Activated CD4-positive, alpha-beta T cell treated with anti-CD3 and anti-CD28 coated beads, Interleukin-10, Interleukin-2, amounts not matched to agents 100 ng/mL and 50 ng/mL, durations not matched to agents 16 hours and 8 hours (primary cell): ENCODE results near the gene RTN4RL2.

ENCODE experiments used
- DNase-seq: peaks from one replicate; pipeline ENCODE4 v3.0.0-alpha.2; 2020

The RTN4RL2 gene

GRCh38 chr11:57463671-57464538 lies 3.6 kb downstream of the RTN4RL2 start:
- no peak for DNase-seq

GRCh38 chr11:57464539-57465181 lies 4.3 kb downstream of the RTN4RL2 start:
- no peak for DNase-seq

DNA sequence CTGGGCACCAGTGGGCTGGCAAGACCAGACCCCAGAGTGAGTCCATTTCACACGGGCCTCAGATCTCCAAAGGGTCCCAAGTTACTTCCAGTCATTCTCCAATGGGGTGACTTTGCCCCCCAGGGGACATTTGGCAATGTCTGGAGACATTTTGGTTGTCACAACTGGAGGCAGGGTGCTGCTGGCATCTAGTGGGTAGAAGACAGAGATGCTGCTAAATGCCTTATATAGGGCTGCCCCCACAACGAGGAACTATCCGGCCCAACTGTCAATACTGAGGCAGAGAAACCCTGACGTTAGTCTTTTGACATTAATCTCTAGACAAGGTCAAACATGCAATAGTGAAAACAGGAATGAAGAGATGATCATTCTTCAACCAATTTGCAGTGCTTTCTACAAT lies 6.4 kb downstream of the RTN4RL2 start:
- DNase-seq, result no peak

DNA sequence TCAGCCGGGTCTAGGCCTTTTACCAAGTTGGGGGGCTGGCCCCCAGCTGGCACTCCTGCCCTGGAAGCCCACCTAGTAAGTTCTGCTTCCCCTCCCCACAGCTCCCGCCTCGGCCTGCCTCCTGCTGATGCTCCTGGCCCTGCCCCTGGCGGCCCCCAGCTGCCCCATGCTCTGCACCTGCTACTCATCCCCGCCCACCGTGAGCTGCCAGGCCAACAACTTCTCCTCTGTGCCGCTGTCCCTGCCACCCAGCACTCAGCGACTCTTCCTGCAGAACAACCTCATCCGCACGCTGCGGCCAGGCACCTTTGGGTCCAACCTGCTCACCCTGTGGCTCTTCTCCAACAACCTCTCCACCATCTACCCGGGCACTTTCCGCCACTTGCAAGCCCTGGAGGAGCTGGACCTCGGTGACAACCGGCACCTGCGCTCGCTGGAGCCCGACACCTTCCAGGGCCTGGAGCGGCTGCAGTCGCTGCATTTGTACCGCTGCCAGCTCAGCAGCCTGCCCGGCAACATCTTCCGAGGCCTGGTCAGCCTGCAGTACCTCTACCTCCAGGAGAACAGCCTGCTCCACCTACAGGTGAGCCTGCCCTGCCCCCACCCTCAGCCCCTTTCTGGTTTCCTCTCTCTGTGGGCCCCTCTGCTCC lies 7.3 kb downstream of the RTN4RL2 start:
- DNase-seq, result no peak

DNA sequence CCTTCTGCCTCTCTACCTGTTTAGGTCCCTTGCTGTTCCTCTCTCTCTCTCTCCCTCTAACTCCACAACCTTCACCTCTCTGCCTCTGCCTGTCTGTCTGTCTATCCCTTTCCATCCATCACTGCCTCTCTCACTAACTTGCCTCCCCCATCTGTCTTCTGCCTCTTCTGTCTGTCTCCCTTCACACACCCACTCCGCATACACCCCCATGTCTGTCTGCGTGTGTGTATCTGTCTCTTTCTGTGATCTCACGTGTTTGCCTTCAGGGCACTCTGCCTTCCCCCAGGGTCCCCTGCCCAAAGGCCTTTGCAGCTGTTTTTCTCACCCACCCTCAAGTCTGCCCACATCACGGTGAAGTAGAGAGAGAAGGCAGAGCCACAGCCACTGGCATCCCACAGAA lies 7.9 kb downstream of the RTN4RL2 start:
- no peak for DNase-seq

DNA sequence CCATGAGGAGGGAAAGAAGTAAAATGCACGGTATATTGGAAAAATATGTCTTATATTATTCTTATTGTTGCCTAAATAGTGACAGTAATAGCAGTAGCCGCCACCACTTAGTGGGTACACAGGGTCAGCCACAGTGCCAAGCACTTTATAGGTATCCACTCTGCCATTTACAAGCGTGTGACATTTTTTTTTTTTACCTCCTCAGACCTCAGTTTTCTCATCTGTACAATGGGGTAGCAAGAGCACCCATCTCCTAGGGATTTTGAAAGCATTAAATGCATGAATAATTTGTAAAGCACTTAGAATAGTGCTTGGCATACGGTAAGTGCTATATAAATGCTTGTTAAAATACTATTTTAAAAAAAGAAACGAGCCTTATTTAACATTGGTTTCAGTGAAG lies 8.9 kb downstream of the RTN4RL2 start:
- no peak for DNase-seq

DNA sequence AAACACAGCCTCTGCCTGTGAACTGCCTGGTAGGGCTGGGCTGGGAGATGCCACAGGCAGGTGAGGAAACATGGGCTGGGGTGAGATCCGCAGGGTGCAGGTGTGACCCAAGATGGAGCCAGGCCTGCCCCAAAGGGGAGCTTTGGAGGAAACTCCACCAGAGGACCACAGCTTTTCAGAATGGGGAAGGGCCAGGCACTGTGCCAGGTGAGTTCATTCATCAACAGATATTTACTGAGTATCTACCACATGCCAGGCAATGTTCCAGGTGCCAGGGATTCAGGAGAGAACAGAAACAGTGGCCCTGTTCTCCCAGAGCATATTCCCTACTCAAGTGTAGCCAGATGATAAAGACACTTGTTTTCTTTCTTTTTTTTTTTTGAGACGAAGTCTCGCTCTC lies 11.2 kb downstream of the RTN4RL2 start:
- no peak for DNase-seq

GRCh38 chr11:57473285-57473841 lies 13.0 kb downstream of the RTN4RL2 start:
- no peak for DNase-seq

GRCh38 chr11:57474017-57474802 lies 13.9 kb downstream of the RTN4RL2 start:
- DNase-seq, result peak; percentile 60

DNA sequence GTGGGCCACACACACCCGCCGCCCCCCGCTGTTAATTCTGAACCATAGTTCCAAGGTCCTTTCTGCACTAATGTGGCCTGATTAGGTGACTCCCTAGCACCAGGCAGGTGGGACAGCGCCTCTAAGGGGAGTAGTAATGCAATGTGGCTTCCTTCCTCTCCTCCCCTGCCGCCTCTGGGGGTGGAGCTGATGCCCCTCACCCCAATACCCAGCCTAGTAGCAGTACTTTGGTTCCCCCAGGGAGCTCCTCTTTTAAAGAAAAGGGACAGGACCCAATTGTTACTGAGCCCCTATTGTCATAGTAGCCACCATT lies 14.4 kb downstream of the RTN4RL2 start:
- no peak for DNase-seq

DNA sequence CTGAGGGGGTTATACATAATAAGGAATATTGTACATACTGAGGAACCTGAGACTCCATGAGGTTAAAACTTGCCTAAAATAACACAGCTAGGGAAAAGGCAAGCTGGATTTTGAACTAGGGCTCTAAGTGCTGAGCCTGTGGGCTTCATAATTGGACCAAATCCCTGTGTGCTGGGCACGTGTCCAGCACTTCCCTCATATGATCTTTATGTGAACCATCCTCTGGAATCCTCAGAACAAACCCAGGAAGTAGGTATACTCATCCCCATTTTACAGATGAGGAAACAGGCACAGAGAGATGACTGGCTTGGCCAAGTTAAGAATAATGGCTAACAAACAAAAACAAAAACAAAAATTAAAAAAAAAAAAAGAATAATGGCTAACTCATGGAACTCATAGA lies 14.9 kb downstream of the RTN4RL2 start:
- no peak for DNase-seq

DNA sequence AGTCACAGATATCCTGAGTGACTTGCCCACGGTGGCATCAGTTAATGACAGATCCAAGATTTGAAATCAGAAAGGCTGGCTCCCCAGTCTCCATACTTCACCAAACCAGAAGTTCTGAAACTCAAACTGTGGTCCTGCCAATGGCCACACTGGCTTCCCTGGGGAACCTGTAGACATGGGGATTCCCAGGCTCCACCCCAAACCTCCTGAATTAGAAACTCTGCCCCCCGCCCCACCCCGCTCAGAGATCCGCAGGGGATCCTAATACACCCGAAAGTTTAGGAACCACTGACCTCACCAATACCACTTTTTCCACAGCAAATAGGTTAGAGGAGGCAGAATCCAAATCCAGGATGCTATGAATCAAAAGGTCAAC lies 15.3 kb downstream of the RTN4RL2 start:
- no peak for DNase-seq

DNA sequence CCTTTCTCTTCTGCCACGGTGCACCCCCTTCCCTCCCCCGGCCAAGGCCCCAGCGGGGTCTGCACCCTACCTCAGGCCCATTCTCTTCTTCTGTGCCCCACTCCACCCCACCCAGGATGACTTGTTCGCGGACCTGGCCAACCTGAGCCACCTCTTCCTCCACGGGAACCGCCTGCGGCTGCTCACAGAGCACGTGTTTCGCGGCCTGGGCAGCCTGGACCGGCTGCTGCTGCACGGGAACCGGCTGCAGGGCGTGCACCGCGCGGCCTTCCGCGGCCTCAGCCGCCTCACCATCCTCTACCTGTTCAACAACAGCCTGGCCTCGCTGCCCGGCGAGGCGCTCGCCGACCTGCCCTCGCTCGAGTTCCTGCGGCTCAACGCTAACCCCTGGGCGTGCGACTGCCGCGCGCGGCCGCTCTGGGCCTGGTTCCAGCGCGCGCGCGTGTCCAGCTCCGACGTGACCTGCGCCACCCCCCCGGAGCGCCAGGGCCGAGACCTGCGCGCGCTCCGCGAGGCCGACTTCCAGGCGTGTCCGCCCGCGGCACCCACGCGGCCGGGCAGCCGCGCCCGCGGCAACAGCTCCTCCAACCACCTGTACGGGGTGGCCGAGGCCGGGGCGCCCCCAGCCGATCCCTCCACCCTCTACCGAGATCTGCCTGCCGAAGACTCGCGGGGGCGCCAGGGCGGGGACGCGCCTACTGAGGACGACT lies 15.9 kb downstream of the RTN4RL2 start:
- peak; percentile 13 for DNase-seq

DNA sequence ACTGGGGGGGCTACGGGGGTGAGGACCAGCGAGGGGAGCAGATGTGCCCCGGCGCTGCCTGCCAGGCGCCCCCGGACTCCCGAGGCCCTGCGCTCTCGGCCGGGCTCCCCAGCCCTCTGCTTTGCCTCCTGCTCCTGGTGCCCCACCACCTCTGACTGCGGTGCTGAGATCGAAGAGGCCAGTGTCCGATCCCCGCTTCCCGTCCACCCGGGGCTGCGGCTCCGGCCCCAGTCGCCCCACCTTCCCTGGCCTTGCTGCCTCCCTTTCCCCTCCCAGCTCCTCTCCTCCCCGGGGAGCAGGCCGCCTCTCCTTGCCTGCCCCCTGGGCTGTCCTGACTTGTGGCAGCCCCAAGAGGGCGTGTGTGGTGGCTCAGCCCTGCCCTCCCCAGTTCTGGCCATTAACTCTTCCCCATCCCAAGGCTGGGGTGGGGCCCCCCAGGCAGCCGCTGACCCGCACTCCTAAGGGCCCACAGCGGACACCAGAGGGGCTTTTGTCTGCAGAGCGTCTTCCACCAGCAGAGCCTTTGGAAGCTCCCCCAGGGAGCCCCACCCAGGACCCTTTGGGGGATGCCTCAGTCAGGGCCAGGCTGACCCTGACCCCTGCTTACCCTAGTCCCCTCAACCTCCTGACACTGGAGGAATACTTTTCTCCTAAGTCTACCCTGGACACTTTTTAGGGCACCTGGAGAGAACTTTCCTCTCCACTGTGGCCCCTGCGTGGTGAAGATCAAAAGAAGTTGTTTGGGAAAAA lies 16.6 kb downstream of the RTN4RL2 start:
- DNase-seq, result peak; percentile 40

DNA sequence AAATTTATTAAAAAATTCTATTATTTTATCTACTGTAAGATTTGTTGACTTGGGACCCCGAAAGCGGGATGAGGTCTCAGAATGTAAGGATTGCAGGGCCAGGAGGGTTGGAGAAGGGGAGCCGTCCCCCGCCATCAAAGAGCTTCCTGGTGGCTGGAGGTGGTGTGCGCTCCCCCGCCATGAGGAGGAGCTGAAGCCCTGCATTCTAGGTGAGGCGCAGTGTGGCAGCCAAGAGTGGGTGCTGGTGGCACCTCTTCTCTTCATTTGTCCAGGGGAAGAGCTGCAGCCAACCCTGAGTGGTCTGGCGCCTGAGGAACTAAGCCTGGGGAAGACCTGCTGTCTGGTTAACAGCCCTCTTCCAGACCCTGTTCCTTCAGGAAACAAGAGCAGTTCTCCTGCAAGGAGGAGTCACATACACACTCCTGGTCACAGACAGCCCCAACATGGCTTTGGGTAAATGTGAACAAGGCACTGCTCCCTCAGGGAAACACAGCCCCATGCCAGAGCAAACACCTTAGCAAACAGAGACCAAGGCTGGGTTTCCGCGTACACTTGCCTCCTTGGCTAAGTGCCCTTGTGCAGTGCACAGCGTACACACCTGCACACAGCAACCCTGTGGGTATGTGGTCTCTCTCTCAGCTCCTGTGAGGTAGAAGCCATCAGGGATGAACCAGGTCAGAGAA lies 17.3 kb downstream of the RTN4RL2 start:
- no peak for DNase-seq

DNA sequence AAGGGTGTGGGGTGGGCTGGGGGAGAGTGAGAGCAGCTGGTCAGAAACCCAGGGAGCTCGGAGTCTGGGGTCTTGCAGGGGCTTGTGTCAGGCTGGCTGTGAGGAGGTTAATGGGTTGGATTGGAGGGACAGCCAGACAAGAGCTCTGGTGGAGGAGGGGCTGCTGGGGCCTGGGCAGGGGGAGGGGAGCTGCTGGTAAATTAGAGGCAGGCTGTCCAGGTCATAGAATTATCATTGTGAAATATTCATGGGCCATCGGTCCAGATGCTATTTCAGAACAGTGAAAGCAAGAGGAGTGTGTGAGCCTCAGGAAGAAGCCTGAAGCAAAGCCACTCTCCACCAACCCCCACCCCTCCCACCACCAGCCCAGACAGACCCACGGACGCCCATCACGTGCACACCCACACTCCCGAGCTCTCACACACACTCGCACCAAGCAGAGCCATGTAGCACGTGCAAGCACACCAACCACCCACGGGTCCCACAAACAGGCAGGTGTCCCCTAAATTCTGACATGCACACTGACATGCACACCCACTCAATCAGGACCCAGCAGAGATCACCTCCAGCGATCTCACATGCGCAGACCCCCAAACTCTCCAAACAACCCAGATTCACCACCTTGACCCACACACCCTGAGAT lies 18.8 kb downstream of the RTN4RL2 start:
- no peak for DNase-seq

DNA sequence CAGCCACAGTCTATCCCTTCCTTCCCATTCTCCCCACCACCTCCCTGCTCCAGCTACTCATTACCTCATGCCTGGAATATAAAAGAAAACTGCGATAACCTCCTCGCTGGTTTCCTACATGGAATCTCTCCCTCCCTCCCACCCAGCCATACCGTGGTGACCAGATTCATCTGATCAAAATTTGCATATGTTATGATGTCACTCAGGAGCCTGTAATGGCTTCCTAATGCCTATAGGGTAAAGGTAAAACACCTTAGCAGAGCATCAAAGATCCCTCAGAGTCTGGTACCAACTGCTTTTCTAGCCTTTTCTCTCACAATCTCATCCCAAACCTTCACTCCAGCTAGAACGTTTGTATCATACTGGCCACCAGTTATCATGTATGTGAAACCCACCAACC lies 19.6 kb downstream of the RTN4RL2 start:
- no peak for DNase-seq

DNA sequence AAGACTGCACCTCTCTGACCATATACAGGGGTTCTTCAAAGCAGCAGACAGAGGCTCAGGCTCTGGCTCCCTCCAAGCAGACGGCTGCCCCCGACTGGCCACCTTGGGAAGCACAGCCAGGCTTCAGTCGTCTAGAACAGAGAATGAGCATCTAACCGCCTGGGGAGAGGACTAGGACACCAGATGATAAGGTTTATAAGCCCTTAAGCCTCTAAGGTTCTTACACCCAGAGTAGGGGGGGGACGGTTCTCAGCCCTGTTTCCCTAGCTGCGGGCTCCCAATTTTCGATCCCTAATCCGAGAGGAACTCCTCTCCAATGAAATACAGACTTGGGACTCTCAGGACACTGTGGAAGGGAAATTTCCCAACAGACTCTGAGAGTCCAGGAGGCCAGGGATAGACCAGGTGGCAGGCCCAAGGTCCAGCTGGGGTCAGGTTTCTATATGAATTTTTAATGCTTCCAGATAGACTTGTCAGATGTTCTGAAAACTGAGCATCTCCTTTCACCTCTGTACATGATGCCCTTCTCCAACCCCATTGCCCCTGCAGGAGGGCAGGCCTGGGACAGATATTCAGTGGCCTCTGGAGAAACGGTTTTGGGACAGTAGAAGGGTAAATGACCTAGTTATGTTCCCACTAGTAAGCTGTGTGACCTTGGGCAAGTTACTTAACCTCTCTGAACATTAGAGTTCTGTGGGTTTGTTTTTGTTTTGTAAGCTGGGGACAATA lies 20.2 kb downstream of the RTN4RL2 start:
- DNase-seq, result peak; percentile 76

DNA sequence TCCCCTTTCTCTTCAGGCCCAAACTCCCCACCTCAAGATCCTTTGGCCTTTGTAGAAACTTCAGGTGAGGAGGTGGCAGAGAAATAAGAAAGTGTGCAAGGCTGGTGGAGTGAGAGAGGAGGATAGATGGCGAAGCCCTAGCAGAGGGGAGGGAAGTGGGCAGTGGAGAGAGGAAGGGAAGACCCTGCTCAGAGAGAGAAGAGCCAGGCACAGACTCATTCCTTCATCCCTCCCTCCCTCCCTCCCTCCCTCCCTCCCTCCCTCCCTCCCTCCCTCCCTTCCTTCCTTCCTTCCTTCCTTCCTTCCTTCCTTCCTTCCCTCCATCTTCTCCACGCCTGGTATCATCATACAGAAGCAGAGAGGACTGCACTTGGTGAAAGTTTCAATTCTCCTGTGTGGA lies 21.0 kb downstream of the RTN4RL2 start:
- no peak for DNase-seq
